Nephron (organoid): Measurements from ENCODE around the gene COPB2.

Experiments used
- H3K27ac Mint-ChIP-seq, 3 experiments: 2 replicates each; pipeline ENCODE4 v1.8.0; 2020; ENCODE audit warnings: mixed read lengths in 3 of 3, mild to moderate bottlenecking in 2 of 3, moderate library complexity in 1 of 3
- H3K27me3 Mint-ChIP-seq: 2 replicates; pipeline ENCODE4 v1.8.0; 2021; ENCODE audit warnings: low read depth, mild to moderate bottlenecking, moderate library complexity, mixed read lengths
- H3K36me3 Mint-ChIP-seq: 2 replicates; pipeline ENCODE4 v1.8.0; 2020; ENCODE audit warnings: low read depth, mixed read lengths
- H3K4me1 Mint-ChIP-seq: 2 replicates; pipeline ENCODE4 v1.8.0; 2020; ENCODE audit warnings: mixed read lengths
- H3K4me3 Mint-ChIP-seq, 3 experiments: 2 replicates each; pipeline ENCODE4 v1.8.0; 2020; ENCODE audit warnings: mild to moderate bottlenecking in 3 of 3, mixed read lengths in 3 of 3, moderate library complexity in 2 of 3
- H3K9me3 Mint-ChIP-seq: 2 replicates; pipeline ENCODE4 v1.8.0; 2020; ENCODE audit warnings: mixed read lengths
- TF ChIP-seq, protein P1 (sequence below), 3 experiments: fragments of 200-600 bp; sonication (generic); IDR thresholded peaks; one replicate each; pipeline ENCODE4 v1.5.0; 2021; ENCODE audit warnings: antibody characterized with exemption in 3 of 3; ENCODE audit not compliant: unreplicated experiment in 3 of 3

Gene COPB2

DNA sequence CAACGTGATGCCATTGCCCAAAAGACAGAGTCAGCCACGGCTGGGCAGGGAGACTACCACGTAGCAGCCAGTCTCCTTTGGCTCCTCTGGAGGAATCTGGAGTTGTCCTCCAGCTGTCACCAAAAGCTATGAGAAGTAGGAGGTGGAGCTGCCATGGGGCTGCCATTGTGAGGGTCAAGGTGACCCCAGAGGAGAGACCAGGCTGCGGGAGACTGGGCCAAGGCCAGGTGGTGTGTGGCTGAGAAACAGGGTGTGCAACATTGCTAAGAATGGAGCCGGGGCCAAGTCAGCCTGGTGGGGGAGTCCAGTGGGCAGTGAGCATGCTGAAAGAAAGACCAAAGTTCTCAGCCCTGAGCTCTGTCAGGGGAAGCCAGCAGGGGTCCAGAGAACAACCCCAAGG is 75.5 kb downstream of the COPB2 start:
- Mint-ChIP-seq H3K4me1 (peaks cover 23% of the 10 kb centered on the region), H3K27me3 (peaks cover 53% of the 10 kb centered on the region), H3K36me3 (no peaks in the 10 kb centered on the region), H3K9me3 (no peaks in the 10 kb centered on the region), H3K4me3 (no peak overlapping the region), H3K27ac (no peak overlapping the region)
- TF ChIP-seq, protein P1, sequence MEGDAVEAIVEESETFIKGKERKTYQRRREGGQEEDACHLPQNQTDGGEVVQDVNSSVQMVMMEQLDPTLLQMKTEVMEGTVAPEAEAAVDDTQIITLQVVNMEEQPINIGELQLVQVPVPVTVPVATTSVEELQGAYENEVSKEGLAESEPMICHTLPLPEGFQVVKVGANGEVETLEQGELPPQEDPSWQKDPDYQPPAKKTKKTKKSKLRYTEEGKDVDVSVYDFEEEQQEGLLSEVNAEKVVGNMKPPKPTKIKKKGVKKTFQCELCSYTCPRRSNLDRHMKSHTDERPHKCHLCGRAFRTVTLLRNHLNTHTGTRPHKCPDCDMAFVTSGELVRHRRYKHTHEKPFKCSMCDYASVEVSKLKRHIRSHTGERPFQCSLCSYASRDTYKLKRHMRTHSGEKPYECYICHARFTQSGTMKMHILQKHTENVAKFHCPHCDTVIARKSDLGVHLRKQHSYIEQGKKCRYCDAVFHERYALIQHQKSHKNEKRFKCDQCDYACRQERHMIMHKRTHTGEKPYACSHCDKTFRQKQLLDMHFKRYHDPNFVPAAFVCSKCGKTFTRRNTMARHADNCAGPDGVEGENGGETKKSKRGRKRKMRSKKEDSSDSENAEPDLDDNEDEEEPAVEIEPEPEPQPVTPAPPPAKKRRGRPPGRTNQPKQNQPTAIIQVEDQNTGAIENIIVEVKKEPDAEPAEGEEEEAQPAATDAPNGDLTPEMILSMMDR (IDR thresholded peaks at IDR 0.05; ENCODE audit: unreplicated experiment in 3 of 3) = no peak

DNA sequence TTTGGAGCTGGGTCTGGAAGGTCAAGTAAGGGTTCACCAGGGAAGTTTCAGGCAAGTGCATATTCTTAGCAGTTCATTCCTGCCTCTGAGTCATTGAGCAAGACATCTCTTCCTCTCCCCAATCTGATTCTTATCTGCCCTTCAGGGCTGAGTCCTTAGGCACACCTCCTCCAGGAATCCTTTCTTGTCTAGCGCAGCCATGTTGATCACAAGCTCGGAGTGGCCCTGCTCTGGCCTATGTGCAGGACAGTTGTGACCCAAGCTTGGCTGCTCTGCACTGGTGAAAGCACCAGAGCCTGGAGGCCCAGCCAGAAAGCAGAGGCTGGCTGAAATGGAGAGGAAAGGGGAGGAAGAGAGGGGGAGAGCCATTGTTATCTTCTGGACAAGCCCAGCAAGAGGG is 76.5 kb downstream of the COPB2 start:
- no peaks in the 10 kb centered on the region for H3K36me3 Mint-ChIP-seq
- no peaks in the 10 kb centered on the region for H3K9me3 Mint-ChIP-seq
- TF ChIP-seq, protein P1 (IDR thresholded peaks at IDR 0.05; ENCODE audit: unreplicated experiment in 3 of 3) = no peak
- H3K27me3 Mint-ChIP-seq = peaks cover 48% of the 10 kb centered on the region
- H3K4me1 Mint-ChIP-seq = peaks cover 20% of the 10 kb centered on the region
- H3K27ac Mint-ChIP-seq = no peak overlapping the region
- no peak overlapping the region for H3K4me3 Mint-ChIP-seq

DNA sequence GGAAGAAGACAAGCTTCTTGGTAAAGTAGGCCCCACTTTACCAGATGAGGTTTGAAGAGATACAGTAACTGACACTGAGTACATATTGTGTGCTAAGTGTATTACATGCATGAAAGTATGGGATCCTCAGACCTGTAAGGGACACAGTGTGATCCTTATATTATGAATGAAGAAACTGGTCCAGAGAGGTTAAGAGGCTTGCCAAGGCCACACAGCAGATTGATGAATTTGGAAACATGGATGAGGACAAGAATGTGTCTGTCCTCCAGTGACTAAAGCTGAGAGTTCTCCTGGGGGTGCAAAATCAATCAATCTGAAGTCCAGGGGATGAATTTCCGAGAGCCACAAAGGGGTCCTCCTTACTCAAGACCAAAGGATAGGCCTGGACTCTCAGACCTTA is 77.0 kb downstream of the COPB2 start:
- Mint-ChIP-seq H3K9me3 (no peaks in the 10 kb centered on the region), H3K27me3 (peaks cover 47% of the 10 kb centered on the region), H3K36me3 (no peaks in the 10 kb centered on the region)

DNA sequence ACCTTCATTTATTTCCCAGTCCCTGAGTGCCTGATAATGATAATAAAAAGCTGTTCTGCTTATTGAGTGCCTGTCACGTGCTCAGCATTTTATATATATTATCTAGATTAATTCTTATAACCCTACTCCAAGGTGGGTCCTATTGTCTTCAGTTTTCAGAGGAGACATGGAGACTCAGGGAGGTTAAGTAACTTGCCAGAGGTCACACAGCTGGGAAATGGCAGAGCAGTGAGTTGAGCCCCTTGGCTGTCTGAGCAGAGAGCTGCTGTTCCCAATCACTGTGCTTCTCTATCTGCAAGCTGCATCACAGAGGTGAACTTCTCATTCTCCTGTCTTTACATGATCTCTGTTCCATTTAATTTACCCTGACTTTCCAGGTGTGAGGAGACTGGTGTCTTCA is 77.9 kb downstream of the COPB2 start:
- H3K27me3 Mint-ChIP-seq = peaks cover 41% of the 10 kb centered on the region
- no peaks in the 10 kb centered on the region for H3K36me3 Mint-ChIP-seq
- TF ChIP-seq, protein P1 (IDR thresholded peaks at IDR 0.05; ENCODE audit: unreplicated experiment in 3 of 3) = no peak
- no peak overlapping the region for H3K27ac Mint-ChIP-seq
- no peak overlapping the region for H3K4me3 Mint-ChIP-seq
- H3K9me3 Mint-ChIP-seq = no peaks in the 10 kb centered on the region
- H3K4me1 Mint-ChIP-seq = peaks cover 27% of the 10 kb centered on the region

More for the DNA sequence above, 77.0 kb downstream of the COPB2 start:
- no peak overlapping the region for H3K4me3 Mint-ChIP-seq
- H3K27ac Mint-ChIP-seq = no peak overlapping the region
- TF ChIP-seq, protein P1 (IDR thresholded peaks at IDR 0.05; ENCODE audit: unreplicated experiment in 3 of 3) = no peak
- H3K4me1 Mint-ChIP-seq = peaks cover 25% of the 10 kb centered on the region

DNA sequence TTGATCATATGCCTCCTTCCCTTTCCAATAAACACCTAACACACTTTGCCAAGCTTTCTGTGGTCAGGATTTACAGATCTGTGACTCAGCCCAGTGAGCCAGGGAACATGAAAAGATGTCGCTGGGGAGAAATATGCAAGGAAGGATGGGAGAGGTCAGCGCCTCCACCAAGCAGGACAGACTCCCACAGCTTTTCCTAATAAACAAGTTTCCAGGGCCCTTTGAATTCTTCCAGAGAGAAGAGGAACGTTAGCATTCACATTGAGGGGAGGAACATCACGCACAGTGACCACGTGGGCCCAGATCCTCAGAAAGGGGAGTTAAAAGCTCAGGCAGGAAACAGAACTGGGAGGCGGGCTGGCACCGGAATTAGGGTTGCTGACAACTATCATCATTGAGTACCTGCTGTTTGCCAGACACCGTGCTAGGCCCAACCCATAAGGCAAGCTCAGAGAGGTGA is 78.9 kb downstream of the COPB2 start:
- H3K27ac Mint-ChIP-seq = peak overlapping the region; percentile 10 to 86 (median 43)
- peaks cover 31% of the 10 kb centered on the region for H3K27me3 Mint-ChIP-seq
- H3K36me3 Mint-ChIP-seq = no peaks in the 10 kb centered on the region
- H3K4me1 Mint-ChIP-seq = peaks cover 27% of the 10 kb centered on the region
- no peaks in the 10 kb centered on the region for H3K9me3 Mint-ChIP-seq
- no peak overlapping the region for H3K4me3 Mint-ChIP-seq
- TF ChIP-seq, protein P1 (IDR thresholded peaks at IDR 0.05; ENCODE audit: unreplicated experiment in 3 of 3) = no peak

DNA sequence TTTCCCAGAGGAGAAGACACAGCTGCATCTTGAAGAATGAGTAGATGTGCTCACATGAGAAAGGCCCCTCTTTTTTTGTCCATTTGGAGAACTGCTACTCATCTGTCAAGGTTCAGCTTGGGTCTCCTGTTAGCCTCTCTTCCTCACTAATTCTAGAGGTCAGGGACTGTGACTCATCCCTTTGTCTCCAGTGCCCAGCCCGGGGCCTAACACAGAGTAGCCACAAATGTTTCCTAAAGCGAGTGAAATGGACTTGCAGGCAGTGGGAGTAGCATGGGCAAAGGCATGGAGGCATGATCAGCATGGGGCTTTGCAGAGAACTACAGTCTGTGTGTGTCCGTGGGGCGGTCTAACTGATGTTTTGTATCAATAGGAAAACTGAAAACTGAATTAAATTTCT is 79.6 kb downstream of the COPB2 start:
- TF ChIP-seq, protein P1 (IDR thresholded peaks at IDR 0.05; ENCODE audit: unreplicated experiment in 3 of 3) = no peak
- Mint-ChIP-seq H3K4me1 (peaks cover 27% of the 10 kb centered on the region), H3K27ac (peak overlapping the region in 1 of 3 experiments; percentile 86), H3K9me3 (no peaks in the 10 kb centered on the region), H3K27me3 (peaks cover 28% of the 10 kb centered on the region), H3K36me3 (no peaks in the 10 kb centered on the region), H3K4me3 (no peak overlapping the region)
